Measurements from ENCODE around the gene STT3B. TPM values are rescaled to one million over a fixed set of nuclear protein-coding genes. Genes with fewer than 3 reads are reported as not detected.

STT3B gene
- total RNA-seq, 2 donors from 2014 or later = 100 to 119 TPM

GRCh38 chr3:31530039-31530959 is 2.4 kb upstream of the STT3B start:
- no peaks in the 10 kb centered on the region for H3K27me3 Mint-ChIP-seq (ENCODE audit: low read depth)
- peaks cover 0 to 2% of the 10 kb centered on the region in 2 donors for H3K36me3 Mint-ChIP-seq (ENCODE audit: insufficient read depth in 2 of 2)
- no peak overlapping the region for H3K4me3 Mint-ChIP-seq
- no peak for DNase-seq
- no peak overlapping the region for H3K27ac Mint-ChIP-seq
- peaks cover 5% of the 10 kb centered on the region for H3K4me1 Mint-ChIP-seq (ENCODE audit: low read depth)
- ATAC-seq (replicated peaks in 1 of 2) = no peak
- H3K9me3 Mint-ChIP-seq = no peaks in the 10 kb centered on the region

- ATAC-seq (replicated peaks in 1 of 2) (no peak), DNase-seq (no peak)
- Mint-ChIP-seq H3K9me3 (no peaks in the 10 kb centered on the region), H3K27me3 (ENCODE audit: low read depth) (no peaks in the 10 kb centered on the region), H3K27ac (peak overlapping the region; percentile 95), H3K4me3 (peak overlapping the region; percentile 95 to 98), H3K36me3 (ENCODE audit: insufficient read depth in 2 of 2) (peaks cover 0 to 2% of the 10 kb centered on the region in 2 donors), H3K4me1 (ENCODE audit: low read depth) (peaks cover 8% of the 10 kb centered on the region)
Observed at GRCh38 chr3:31530960-31531335, 1.8 kb upstream of the STT3B start.

- H3K27ac Mint-ChIP-seq = peak overlapping the region; percentile 95
Observed at GRCh38 chr3:31531452-31531991, 1.2 kb upstream of the STT3B start.

GRCh38 chr3:31531992-31532586 is 636 bp upstream of the STT3B start:
- peaks cover 20% of the 10 kb centered on the region for H3K4me1 Mint-ChIP-seq (ENCODE audit: low read depth)
- peak overlapping the region; percentile 95 to 98 for H3K4me3 Mint-ChIP-seq
- H3K27me3 Mint-ChIP-seq (ENCODE audit: low read depth) = no peaks in the 10 kb centered on the region
- H3K36me3 Mint-ChIP-seq (ENCODE audit: insufficient read depth in 2 of 2) = peaks cover 0 to 2% of the 10 kb centered on the region in 2 donors
- DNase-seq (peak; percentile 99), ATAC-seq (replicated peaks in 1 of 2) (peak; percentile 86 to 87)
- H3K9me3 Mint-ChIP-seq = no peaks in the 10 kb centered on the region
- peak overlapping the region; percentile 97 for H3K27ac Mint-ChIP-seq

More at GRCh38 chr3:31531452-31531991, 1.2 kb upstream of the STT3B start:
- no peak for DNase-seq
- peaks cover 0 to 2% of the 10 kb centered on the region in 2 donors for H3K36me3 Mint-ChIP-seq (ENCODE audit: insufficient read depth in 2 of 2)
- H3K27me3 Mint-ChIP-seq (ENCODE audit: low read depth) = no peaks in the 10 kb centered on the region
- H3K9me3 Mint-ChIP-seq = no peaks in the 10 kb centered on the region
- H3K4me3 Mint-ChIP-seq = peak overlapping the region; percentile 95 to 98
- ATAC-seq (replicated peaks in 1 of 2) = no peak
- H3K4me1 Mint-ChIP-seq (ENCODE audit: low read depth) = peaks cover 14% of the 10 kb centered on the region

DNA sequence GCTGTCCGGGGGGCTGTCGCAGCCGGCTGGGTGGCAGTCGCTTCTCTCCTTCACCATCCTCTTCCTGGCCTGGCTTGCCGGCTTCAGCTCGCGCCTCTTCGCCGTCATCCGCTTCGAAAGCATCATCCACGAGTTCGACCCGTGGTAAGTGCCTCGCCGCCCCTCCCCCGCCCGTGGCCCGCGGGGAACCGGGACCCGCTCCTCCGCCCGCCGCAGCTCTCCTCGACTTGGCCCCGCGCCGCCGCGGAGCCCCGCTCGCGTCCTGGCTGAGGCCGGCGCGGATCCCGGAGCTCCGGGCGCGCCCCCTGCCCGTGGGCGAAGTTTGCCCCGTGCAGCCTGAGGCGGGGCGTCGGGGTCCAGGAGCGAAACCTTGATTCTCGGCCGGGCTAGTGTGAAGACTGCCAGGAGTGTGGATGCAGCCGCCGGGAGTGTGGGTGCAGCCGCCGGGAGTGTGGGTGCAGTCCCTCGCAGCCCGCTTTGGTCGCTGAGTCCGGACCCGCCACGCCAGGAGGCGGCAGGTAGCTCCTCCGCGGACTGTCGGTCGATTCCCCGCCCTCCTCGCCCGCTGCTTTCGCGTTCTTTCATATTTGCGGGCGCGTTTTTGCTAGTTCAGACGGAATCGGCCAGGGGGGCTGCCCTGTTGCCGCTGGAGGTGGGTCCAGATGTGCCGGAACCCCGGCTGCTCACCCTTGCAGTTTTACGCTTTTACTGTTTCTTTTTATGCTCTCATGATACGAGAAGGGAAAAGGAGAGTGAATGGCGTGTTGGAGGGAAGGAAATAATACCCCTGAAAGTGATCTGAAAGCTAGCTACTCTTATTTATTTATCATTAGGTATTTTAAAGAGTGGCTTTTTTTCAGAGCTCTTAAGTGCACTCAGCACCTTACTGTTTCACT is 692 bp downstream of the STT3B start:
- DNase-seq = peak; percentile 69 to 73
- Mint-ChIP-seq H3K27ac (peak overlapping the region; percentile 98), H3K4me3 (peak overlapping the region; percentile 98), H3K36me3 (ENCODE audit: insufficient read depth in 2 of 2) (peaks cover 0 to 7% of the 10 kb centered on the region in 2 donors), H3K9me3 (no peaks in the 10 kb centered on the region), H3K27me3 (ENCODE audit: low read depth) (no peaks in the 10 kb centered on the region), H3K4me1 (ENCODE audit: low read depth) (peaks cover 33% of the 10 kb centered on the region)
- peak; percentile 4 to 7 for ATAC-seq (replicated peaks in 1 of 2)

GRCh38 chr3:31534065-31534425 is 1.3 kb downstream of the STT3B start:
- Mint-ChIP-seq H3K4me1 (ENCODE audit: low read depth) (peaks cover 39% of the 10 kb centered on the region), H3K27ac (peak overlapping the region; percentile 98), H3K9me3 (no peaks in the 10 kb centered on the region), H3K36me3 (ENCODE audit: insufficient read depth in 2 of 2) (peaks cover 0 to 7% of the 10 kb centered on the region in 2 donors), H3K4me3 (peak overlapping the region; percentile 98), H3K27me3 (ENCODE audit: low read depth) (no peaks in the 10 kb centered on the region)
- DNase-seq (no peak), ATAC-seq (replicated peaks in 1 of 2) (no peak)

GRCh38 chr3:31536497-31536896 is 3.8 kb downstream of the STT3B start:
- H3K36me3 Mint-ChIP-seq (ENCODE audit: insufficient read depth in 2 of 2) = peaks cover 0 to 8% of the 10 kb centered on the region in 2 donors
- no peak for ATAC-seq (replicated peaks in 1 of 2)
- DNase-seq = no peak
- peak overlapping the region; percentile 69 for H3K27ac Mint-ChIP-seq
- H3K4me1 Mint-ChIP-seq (ENCODE audit: low read depth) = peaks cover 64% of the 10 kb centered on the region
- no peaks in the 10 kb centered on the region for H3K9me3 Mint-ChIP-seq
- no peaks in the 10 kb centered on the region for H3K27me3 Mint-ChIP-seq (ENCODE audit: low read depth)
- H3K4me3 Mint-ChIP-seq = peak overlapping the region; percentile 98

DNA sequence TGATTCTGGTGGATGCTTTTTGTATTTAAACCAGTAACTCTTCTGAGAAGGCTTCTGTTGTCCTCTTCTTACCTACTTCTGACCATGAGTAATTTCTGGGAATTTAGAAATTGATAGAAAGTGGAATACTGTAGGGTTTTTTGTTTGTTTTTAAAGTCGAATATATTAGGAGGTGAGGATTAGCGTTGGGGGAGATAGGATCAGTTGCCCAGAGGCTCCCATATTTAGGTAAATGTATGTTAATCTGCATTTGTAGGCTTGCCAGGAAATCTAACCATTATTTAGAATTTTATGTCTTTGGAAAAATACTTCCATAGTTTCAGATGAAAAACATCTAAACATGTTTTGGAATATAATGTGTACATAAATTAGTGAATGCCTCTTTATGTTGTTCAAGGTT is 6.1 kb downstream of the STT3B start:
- DNase-seq = no peak
- H3K27me3 Mint-ChIP-seq (ENCODE audit: low read depth) = no peaks in the 10 kb centered on the region
- peak overlapping the region in 1 of 2 donors; percentile 70 for H3K4me3 Mint-ChIP-seq
- ATAC-seq (replicated peaks in 1 of 2) = no peak
- no peaks in the 10 kb centered on the region for H3K9me3 Mint-ChIP-seq
- peaks cover 84% of the 10 kb centered on the region for H3K4me1 Mint-ChIP-seq (ENCODE audit: low read depth)
- H3K36me3 Mint-ChIP-seq (ENCODE audit: insufficient read depth in 2 of 2) = peaks cover 0 to 6% of the 10 kb centered on the region in 2 donors
- H3K27ac Mint-ChIP-seq = peak overlapping the region; percentile 77

DNA sequence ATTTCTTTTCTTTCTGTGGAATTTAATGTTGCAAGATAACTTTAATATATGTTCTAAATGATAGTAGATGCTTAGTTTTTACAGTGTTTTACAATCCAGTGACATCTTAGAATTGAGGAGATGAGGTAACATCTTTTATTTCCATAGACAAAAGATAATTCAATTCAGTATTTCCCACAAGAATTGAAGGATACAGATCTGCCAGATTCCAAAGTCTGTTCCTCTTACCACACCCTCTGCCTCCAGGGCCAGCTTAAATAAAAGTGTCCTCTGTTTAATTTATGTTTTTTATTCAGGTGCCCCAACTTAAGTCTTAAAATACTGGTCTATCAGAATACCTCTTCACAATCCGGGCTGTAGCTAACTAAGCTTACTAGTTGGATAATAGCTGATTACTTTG is 6.5 kb downstream of the STT3B start:
- Mint-ChIP-seq H3K4me1 (ENCODE audit: low read depth) (peaks cover 87% of the 10 kb centered on the region), H3K27me3 (ENCODE audit: low read depth) (no peaks in the 10 kb centered on the region), H3K4me3 (peak overlapping the region; percentile 48 to 70), H3K9me3 (no peaks in the 10 kb centered on the region), H3K36me3 (ENCODE audit: insufficient read depth in 2 of 2) (peaks cover 0 to 6% of the 10 kb centered on the region in 2 donors), H3K27ac (peak overlapping the region; percentile 77)
- DNase-seq (no peak), ATAC-seq (replicated peaks in 1 of 2) (no peak)

DNA sequence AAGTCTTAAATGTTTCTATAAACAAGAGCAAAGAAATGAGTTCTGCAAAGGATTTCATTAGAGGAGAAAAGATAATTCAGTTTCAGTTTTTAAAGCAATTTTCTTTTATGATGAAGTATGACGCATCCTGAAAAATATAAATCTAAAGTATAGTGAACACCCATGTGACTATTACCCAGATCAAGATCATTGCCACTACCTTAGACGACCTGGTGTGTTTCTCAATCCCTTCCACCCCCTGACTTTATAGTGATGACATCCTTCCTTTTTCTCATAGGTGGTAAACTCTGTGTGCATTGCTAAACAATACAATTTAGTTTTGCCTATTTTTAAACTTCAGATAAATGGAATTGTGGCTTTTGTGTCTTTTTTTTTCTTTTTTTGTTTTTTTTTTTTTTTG is 8.4 kb downstream of the STT3B start:
- ATAC-seq (replicated peaks in 1 of 2) (peak; percentile 85 to 90), DNase-seq (no peak)
- Mint-ChIP-seq H3K9me3 (no peaks in the 10 kb centered on the region), H3K27me3 (ENCODE audit: low read depth) (no peaks in the 10 kb centered on the region), H3K4me1 (ENCODE audit: low read depth) (peaks cover 93% of the 10 kb centered on the region), H3K27ac (peak overlapping the region; percentile 71), H3K4me3 (peak overlapping the region; percentile 17 to 63), H3K36me3 (ENCODE audit: insufficient read depth in 2 of 2) (peaks cover 0 to 6% of the 10 kb centered on the region in 2 donors)

DNA sequence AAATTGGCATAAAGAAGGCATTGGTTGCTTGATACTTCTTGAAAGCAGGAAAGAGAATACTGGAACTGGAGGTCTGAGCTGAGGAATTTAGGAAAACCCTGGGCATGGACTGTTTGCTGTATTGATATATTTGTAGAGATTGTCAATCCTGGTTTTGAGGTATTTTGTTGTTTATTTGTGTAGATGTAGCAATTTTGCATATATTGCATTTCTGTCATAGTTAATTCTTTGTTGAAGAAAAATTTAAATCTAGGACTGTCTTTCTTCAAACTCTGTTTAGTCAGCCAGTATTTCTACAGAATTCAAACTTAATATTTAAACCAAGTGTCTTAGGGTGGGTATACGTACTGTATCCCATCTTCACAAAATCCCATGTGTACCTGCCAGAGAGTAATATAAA is 9.5 kb downstream of the STT3B start:
- Mint-ChIP-seq H3K27me3 (ENCODE audit: low read depth) (no peaks in the 10 kb centered on the region), H3K9me3 (no peaks in the 10 kb centered on the region), H3K4me1 (ENCODE audit: low read depth) (peaks cover 93% of the 10 kb centered on the region), H3K4me3 (no peak overlapping the region), H3K27ac (peak overlapping the region; percentile 42), H3K36me3 (ENCODE audit: insufficient read depth in 2 of 2) (peaks cover 0 to 8% of the 10 kb centered on the region in 2 donors)
- ATAC-seq (replicated peaks in 1 of 2) = no peak
- no peak for DNase-seq

GRCh38 chr3:31543375-31543774 is 10.7 kb downstream of the STT3B start:
- H3K36me3 Mint-ChIP-seq (ENCODE audit: insufficient read depth in 2 of 2) = peaks cover 0 to 4% of the 10 kb centered on the region in 2 donors
- H3K27ac Mint-ChIP-seq = peak overlapping the region; percentile 61
- H3K4me3 Mint-ChIP-seq = peak overlapping the region in 1 of 2 donors; percentile 65
- H3K4me1 Mint-ChIP-seq (ENCODE audit: low read depth) = peaks cover 93% of the 10 kb centered on the region
- no peaks in the 10 kb centered on the region for H3K27me3 Mint-ChIP-seq (ENCODE audit: low read depth)
- ATAC-seq (replicated peaks in 1 of 2) (peak in 1 of 2 donors; percentile 19), DNase-seq (no peak)
- H3K9me3 Mint-ChIP-seq = no peaks in the 10 kb centered on the region

All from activated T-cell treated with anti-CD3 and anti-CD28 coated beads, Interleukin-2, amount 50 U/mL, for 72 hours (primary cell).